Heart left ventricle (tissue), 16 donors: Measurements from ENCODE around the gene PRICKLE2. TPM values are rescaled to one million over a fixed set of nuclear protein-coding genes. Genes with fewer than 3 reads are reported as not detected.

ENCODE experiments used
- ATAC-seq, 4 donors: fragments of 200-7000 bp; cut with Tn5 transposase; one replicate each; pipeline ENCODE4 v1.9.1; 2020 to 2022; ENCODE audit warnings: moderate library complexity in 4 of 4, mild to moderate bottlenecking in 3 of 4, moderate number of reproducible peaks in 1 of 4
- DNase-seq, 5 donors: peaks; one replicate each; pipeline ENCODE4 v3.0.0-alpha.2; 2020
- H3K27ac ChIP-seq, 12 donors: fragments of 200-600 bp; sonication (generic) in 4 of 12; one replicate each; pipeline versions ENCODE4 v1.5.0 to v1.8.0; 2016 to 2022; ENCODE audit warnings: mild to moderate bottlenecking in 2 of 12
- H3K27me3 ChIP-seq, 9 donors: fragments of 200-600 bp; sonication (generic) in 2 of 9; one replicate each; pipeline versions ENCODE4 v1.5.1 to v1.8.0; 2016 to 2022; ENCODE audit warnings: mild to moderate bottlenecking in 3 of 9
- H3K36me3 ChIP-seq, 9 donors: fragments of 200-600 bp; sonication (generic) in 2 of 9; one replicate each; pipeline versions ENCODE4 v1.5.0 to v1.8.0; 2018 to 2022; ENCODE audit warnings: mild to moderate bottlenecking in 2 of 9
- H3K4me1 ChIP-seq, 12 donors: fragments of 200-600 bp; sonication (generic) in 4 of 12; one replicate each; pipeline versions ENCODE4 v1.5.0 to v1.8.0; 2016 to 2022; ENCODE audit warnings: mild to moderate bottlenecking in 3 of 12
- H3K4me3 ChIP-seq, 12 donors: fragments of 200-600 bp; sonication (generic) in 4 of 12; one replicate each; pipeline versions ENCODE4 v1.5.0 to v1.8.0; 2017 to 2022; ENCODE audit warnings: mild to moderate bottlenecking in 9 of 12, moderate library complexity in 4 of 12
- H3K9me3 ChIP-seq, 12 donors: fragments of 200-600 bp; sonication (generic) in 4 of 12; one replicate each; pipeline versions ENCODE4 v1.5.0 to v1.8.0; 2016 to 2022; ENCODE audit warnings: mild to moderate bottlenecking in 1 of 12
- CTCF ChIP-seq, 12 donors: fragments of 200-600 bp; sonication (generic) in 4 of 12; IDR thresholded peaks; one replicate each; pipeline versions ENCODE4 v1.5.0 to v1.8.0; 2018 to 2022; ENCODE audit warnings: antibody characterized with exemption in 12 of 12, mild to moderate bottlenecking in 5 of 12
- POLR2A ChIP-seq, 2 donors: fragments of 450-650 bp; IDR thresholded peaks; one replicate each; pipeline ENCODE4 v1.6.1; 2017; ENCODE audit warnings: antibody characterized with exemption in 2 of 2, mild to moderate bottlenecking in 2 of 2, moderate library complexity in 2 of 2
- WGBS, 4 donors: extraction: QIAGEN DNeasy Blood & Tissue Kit in 2 of 4; methylation state at CpG; one replicate each; pipeline versions ENCODE4 v1.1.5 to v1.1.7; 2013 to 2018; 5-methylcytosine and 5-hydroxymethylcytosine counted together
- intact Hi-C, 10 donors: fragments of 100-400 bp; cut with DNase I; formaldehyde crosslinking; loops; one replicate each; pipeline versions ENCODE4 v1.11.1 to v1.14.2; 2022
- polyA plus RNA-seq, 2 donors: library from polyadenylated mRNA; stranded (reverse); fragments of 200-250 nt; gene quantifications; one replicate each; pipeline ENCODE4 v1.2.3, GENCODE V29; 2013
- total RNA-seq, 9 donors: library from RNA; depleted of rRNA in 2 of 9; stranded (reverse); fragments of >200 nt in 2 of 9; fragmentation: NEBNext Ultra II Directional in 3 of 9; extraction: Animal tissue kit (Norgen Biotek cat#: 25700) in 3 of 9; gene quantifications; one replicate each; pipeline versions ENCODE4 v1.1.0 to v1.2.4, GENCODE V29; 2016 to 2023
- donor health status: ischemic (EF 13 %, LVEDD 7.1; RV severe dilation, severe dysfunction).
- donor health status: healthy with polysubstance abuse.
- donor health status: DM: no; HTN: yes; CAD: no.
- donor health status: DM: no; HTN: no; CAD: no.
- donor health status: ischemic (EF 25% LVEDD 6.9; RV normal size, moderate dysfunction).
- donor health status: ischemic (EF 25% LVEDD 5.7; RV mildly dilated, moderate dysfunction).
- donor health status: healthy.
- donor health status: DM: yes; HTN: yes; CAD: no.
- donor health status: ischemic (EF 35%, LVEDD 5.7; RV mildly dilated, moderate dysfunction).
- donor health status: nonischemic (EF 11% LVEDD 7.7; RV severe dilation, severe dysfunction).
- donor health status: DM: yes; HTN: yes; CAD: no.
- donor health status: PGD.
- donor health status: ischemic (EF 29% LVEDD 5.4; RV normal size, mild dysfunction).
- donor health status: nonischemic (EF 23%, LVEDD 6.1; RV moderate dilation, normal function).

PRICKLE2 gene
- total and polyA plus RNA-seq, 11 donors: 1.5 to 15.2 (median 7.3) TPM

- H3K4me3 ChIP-seq: no peak overlapping the region
- DNase-seq (no peak), ATAC-seq (no peak)
- H3K9me3 ChIP-seq: no peaks in the 10 kb centered on the region
- H3K4me1 ChIP-seq: no peaks in the 10 kb centered on the region
- no peak overlapping the region for H3K27ac ChIP-seq
- no peaks in the 10 kb centered on the region for H3K36me3 ChIP-seq
- peaks cover 0 to 4% (median 0%) of the 10 kb centered on the region in 9 donors for H3K27me3 ChIP-seq
- WGBS, 4 donors: 85 to 91% (median 88%) methylated on average over 3 of the region's 3 CpGs
- TF ChIP-seq CTCF (IDR thresholded peaks at IDR 0.05): no peak
- intact Hi-C loops: no loop called here
These were observed 178.7 kb downstream of the PRICKLE2 start for GRCh38 chr3:64046592-64046991.

DNA sequence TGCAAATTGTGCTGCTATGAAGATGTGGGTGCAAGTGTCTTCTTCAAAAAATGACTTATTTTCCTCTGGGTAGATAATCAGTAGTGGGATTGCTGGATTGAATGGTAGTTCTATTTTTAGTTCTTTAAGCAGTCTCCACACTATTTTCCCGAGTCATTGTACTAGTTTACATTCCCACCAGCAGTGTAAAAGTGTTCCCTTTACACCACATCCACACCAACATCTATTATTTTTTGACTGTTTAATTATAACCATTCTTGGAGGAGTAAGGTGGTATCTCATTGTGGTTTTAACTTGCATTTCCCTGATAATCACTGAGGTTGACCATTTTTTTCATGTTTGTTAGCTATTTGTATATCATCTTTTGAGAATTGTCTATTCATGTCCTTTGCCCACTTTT, 182.3 kb downstream of the PRICKLE2 start:
- WGBS, 4 donors: 23 to 46% (median 34%) methylated on average over 1 of the region's 1 CpG
- Histone ChIP-seq H3K9me3 (no peaks in the 10 kb centered on the region), H3K36me3 (no peaks in the 10 kb centered on the region), H3K4me3 (no peak overlapping the region), H3K27ac (no peak overlapping the region), H3K4me1 (no peaks in the 10 kb centered on the region), H3K27me3 (peaks cover 0 to 11% (median 0%) of the 10 kb centered on the region in 9 donors)
- DNase-seq (no peak), ATAC-seq (no peak)
- TF ChIP-seq POLR2A (IDR thresholded peaks at IDR 0.05) (no peak), CTCF (IDR thresholded peaks at IDR 0.05) (no peak)
- intact Hi-C loops: no loop called here

Other genes starting within 250 kb of the PRICKLE2 start
- 10 to 100 TPM; 69.1 to 91.1 (median 82.5) TPM for gene PSMD6, start 202.0 kb downstream of the PRICKLE2 start, total RNA-seq
- 100 to 1,000 TPM in 1 of 2 donors, 10 to 100 TPM in 1; 60.1 to 128 TPM for gene PSMD6, start 202.0 kb downstream of the PRICKLE2 start, polyA plus RNA-seq